HG03159 (cell line): Measurements from ENCODE around the gene GALNT18.

Source experiments
- ATAC-seq: cut with Tn5 transposase; IDR thresholded peaks from one replicate; pipeline ENCODE4 v1.9.1; 2021; ENCODE audit warnings: mild to moderate bottlenecking, moderate library complexity; ENCODE audit not compliant: unreplicated experiment

The GALNT18 gene

GRCh38 chr11:11502263-11502861, 119.4 kb downstream of the GALNT18 start:
- ATAC-seq = no peak

DNA sequence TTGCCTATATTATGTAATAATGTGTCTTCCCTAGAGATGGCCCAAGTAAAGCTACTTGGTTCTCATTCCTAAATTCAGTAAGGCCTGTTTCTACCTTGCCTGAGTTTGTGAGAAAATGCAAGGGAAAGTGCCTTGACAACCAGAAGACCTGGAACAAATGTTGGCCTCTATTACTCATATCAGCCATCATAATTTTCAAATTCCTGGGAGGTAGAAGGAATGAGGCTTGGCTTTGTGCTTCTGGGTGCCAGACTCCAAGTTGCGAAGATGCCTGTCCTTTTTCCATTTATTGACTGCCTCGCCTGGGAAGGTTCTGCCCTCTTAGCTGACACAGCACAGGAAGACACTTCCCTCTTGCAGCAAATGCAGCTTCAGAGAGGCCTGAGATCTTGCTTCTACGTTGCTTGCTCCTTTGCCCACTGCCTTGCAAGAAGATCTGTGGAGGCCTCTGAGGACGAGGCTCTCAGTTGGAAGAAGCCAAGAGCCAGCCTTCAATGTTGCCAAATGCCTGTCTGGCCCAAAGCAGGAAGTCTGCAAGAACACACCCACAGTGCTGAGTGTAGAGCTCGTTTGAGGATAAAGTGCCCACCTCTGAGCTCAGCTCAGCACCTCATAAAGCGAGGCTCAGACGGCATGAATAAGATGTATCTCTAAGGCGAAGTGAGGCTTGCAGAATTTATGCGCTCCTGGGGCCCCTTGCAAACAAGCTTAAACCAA, 120.1 kb downstream of the GALNT18 start:
- ATAC-seq = no peak

GRCh38 chr11:11500744-11501487, 120.9 kb downstream of the GALNT18 start:
- ATAC-seq = no peak

DNA sequence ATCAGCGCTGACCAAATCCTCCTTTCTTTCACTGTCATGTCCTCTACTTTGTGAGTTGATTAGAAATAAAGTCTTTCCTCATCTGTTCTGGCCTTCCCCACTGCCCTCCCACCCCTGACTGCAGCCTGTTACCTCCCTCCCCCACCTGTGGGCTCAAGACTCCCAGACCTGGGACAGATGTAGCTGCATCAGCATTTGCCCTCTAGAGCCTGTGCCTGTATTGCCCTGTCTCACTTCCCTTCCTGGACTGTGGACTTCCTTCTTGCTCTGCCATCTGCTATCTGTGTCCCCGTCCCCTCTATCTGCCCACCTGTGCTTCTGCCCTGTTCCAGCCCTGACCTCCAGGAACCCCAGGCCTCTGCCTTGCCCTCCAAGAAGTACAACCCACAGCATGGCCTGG, 122.5 kb downstream of the GALNT18 start:
- no peak for ATAC-seq

DNA sequence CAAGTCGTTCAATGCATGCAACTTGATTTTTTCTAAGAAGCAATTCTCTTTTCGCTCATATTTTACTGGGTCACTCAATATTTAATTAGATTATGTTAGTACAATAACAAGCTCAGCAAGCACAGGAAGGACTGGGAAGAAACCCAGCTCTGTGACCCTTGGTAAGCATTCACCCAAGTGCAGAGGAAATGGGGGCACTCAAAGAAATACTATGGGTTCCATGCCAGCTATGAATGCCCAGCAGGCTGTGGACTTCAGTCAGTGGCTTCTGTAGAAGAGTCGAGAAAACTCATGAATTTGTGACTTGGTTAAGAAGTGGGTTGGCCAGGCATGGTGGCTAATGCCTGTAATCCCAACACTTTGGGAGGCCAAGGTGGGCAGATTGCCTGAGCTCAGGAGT, 123.6 kb downstream of the GALNT18 start:
- ATAC-seq = no peak

- no peak for ATAC-seq
These were observed 124.9 kb downstream of the GALNT18 start for GRCh38 chr11:11496879-11497278.

GRCh38 chr11:11494348-11494747, 127.5 kb downstream of the GALNT18 start:
- no peak for ATAC-seq

DNA sequence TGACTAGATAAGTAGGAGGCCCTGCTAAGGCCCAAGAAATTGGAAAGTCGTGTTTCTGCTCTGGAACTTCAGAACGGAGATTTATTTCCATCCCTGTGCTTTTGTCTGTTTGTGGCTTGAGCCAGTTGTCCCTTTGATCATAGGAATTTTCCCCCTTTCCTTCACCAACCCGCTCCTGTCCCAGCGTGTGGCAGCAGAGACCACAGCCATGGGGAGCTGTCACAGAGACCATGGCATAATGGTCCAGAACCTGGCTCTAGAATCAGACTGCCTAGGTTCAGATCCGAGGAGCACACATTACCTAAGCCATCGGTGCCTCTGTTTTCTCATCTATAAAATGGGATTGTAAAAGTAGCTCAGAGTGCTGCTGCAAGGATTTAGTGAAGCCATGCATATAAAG, 128.1 kb downstream of the GALNT18 start:
- no peak for ATAC-seq

- ATAC-seq = no peak
These were observed 130.2 kb downstream of the GALNT18 start for GRCh38 chr11:11491589-11491988.

DNA sequence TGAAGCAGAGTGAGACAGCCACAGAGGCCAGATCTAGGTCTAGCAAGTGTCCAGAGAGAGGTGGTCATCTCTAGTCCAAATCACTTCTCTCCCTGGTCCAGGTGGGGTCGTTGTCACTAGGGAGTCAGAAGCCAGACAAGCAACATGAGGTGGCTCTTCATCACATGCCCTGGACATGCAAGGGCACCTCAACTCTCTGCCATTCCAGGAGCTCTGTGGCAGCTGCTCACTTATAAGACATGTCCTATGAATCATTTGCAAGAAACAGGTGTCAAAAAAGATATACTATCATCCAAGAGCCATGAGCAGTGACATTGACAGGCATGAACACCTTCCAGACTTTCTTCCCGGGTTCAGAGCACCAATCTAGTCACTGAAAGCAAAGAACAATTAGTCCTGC, 130.8 kb downstream of the GALNT18 start:
- ATAC-seq = no peak

- ATAC-seq = no peak
These were observed 135.4 kb downstream of the GALNT18 start for GRCh38 chr11:11486423-11486822.

- no peak for ATAC-seq
These were observed 135.8 kb downstream of the GALNT18 start for GRCh38 chr11:11486002-11486401.

GRCh38 chr11:11483627-11484026, 138.2 kb downstream of the GALNT18 start:
- no peak for ATAC-seq

DNA sequence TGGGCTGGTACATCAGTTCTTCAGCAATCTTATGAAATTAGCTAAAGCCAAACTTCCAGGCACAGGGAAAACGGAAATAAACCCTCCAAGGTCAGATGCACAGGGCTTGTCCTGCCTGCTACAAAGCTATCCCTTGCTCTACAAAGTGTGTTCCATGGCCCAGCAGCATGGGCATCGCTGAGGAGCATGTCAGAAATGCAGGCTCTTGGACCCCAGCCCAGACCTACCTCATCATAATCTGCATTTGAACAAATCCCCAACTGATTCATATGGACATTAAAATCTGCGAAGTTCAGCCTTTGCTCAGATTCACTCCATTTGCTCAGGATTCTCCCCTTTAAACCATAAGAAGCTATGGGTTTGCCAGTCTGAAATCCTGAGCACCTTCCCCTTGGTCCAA, 139.1 kb downstream of the GALNT18 start:
- no peak for ATAC-seq

- ATAC-seq = no peak
These were observed 140.4 kb downstream of the GALNT18 start for GRCh38 chr11:11481371-11481770.

- no peak for ATAC-seq
These were observed 140.8 kb downstream of the GALNT18 start for GRCh38 chr11:11480971-11481370.

GRCh38 chr11:11478687-11479086, 143.1 kb downstream of the GALNT18 start:
- ATAC-seq = no peak

DNA sequence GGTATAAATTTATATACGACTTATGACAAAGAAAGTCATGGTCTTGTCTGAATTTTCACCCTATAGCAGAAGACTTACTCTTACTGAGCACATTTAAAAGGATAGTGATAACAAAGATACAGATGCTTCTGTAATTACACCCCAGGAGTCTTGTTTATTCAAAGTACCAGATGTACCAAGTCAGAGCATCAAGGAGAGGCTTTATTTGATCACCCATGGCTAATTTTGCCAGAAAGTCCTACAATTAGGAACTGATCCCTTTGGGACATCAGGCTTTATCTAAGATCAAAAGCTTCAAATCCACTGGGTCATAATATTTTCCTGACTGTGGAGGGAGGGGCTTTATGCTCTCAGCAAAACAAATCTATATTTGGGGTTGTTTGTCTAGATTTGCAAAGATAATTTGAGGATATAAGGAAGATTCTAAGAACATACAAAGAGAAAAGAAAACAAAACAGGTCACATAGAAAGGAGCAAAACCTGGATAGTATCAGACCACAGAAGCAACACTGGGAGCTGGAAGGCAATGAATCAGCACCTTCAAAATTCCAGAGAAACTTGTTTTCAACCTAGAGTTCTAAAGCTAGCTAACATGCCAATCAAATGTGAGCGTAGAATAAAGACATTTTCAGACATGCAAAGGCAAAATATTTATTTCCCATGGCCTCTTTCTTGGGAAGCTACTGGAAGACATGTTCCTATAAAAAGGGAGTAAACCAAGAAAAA, 143.9 kb downstream of the GALNT18 start:
- no peak for ATAC-seq

GRCh38 chr11:11476971-11477645, 144.7 kb downstream of the GALNT18 start:
- no peak for ATAC-seq

- no peak for ATAC-seq
These were observed 145.3 kb downstream of the GALNT18 start for GRCh38 chr11:11476499-11476898.

DNA sequence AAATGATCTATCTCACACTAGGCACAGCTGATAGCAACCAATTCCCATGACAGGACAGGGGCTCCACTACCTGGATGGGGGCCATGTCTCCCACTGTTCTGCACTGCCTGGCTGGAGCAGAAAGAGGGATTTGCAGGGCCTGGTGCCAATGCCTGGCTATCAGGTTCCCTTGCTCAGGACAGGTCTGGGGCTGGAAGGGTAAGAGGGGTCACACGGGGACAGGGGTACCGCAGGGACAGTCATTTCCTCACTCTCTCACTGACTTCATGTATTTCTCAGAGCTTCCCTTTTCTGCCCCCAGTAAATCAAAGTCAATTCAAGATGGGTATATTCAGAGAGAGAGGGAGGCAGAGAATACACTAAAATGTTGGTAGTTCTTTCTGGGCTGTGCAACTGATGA, 149.7 kb downstream of the GALNT18 start:
- ATAC-seq = no peak
